Calu3 (cell line): Measurements from ENCODE around the gene CXCL17. TPM values are rescaled to one million over a fixed set of nuclear protein-coding genes. Genes with fewer than 3 reads are reported as not detected.

Experiments used
- BruUV-seq: library from RNA; stranded (reverse); fragments of 400-500 nt; replicated peaks from 2 replicates; lab custom pipeline; 2021; lab: Mats Ljungman, UMichigan
- CTCF ChIA-PET: fragments of 300-600 bp; sonication (Branson Sonifier 250); formaldehyde crosslinking; loops from one replicate; lab custom pipeline; 2022; ENCODE audit warnings: antibody characterized with exemption; lab: Charles Lee
- DNase-seq: peaks from one replicate; pipeline ENCODE4 v3.0.0; 2022
- H3K27ac Mint-ChIP-seq: one replicate; pipeline ENCODE4 v1.8.0; 2022; ENCODE audit warnings: mixed read lengths; ENCODE audit not compliant: unreplicated experiment
- H3K27me3 Mint-ChIP-seq: one replicate; pipeline ENCODE4 v1.8.0; 2022; ENCODE audit warnings: mixed read lengths; ENCODE audit not compliant: unreplicated experiment
- H3K36me3 Mint-ChIP-seq: one replicate; pipeline ENCODE4 v1.8.0; 2022; ENCODE audit warnings: mild to moderate bottlenecking, moderate library complexity, mixed read lengths; ENCODE audit not compliant: insufficient read depth, unreplicated experiment
- H3K4me1 Mint-ChIP-seq: one replicate; pipeline ENCODE4 v1.8.0; 2022; ENCODE audit warnings: mild to moderate bottlenecking, low read depth, mixed read lengths; ENCODE audit not compliant: unreplicated experiment
- H3K4me3 Mint-ChIP-seq: one replicate; pipeline ENCODE4 v1.8.0; 2022; ENCODE audit warnings: mild to moderate bottlenecking, low read depth, moderate library complexity, mixed read lengths; ENCODE audit not compliant: unreplicated experiment
- H3K9me3 Mint-ChIP-seq: one replicate; pipeline ENCODE4 v1.8.0; 2022; ENCODE audit warnings: low read depth, mixed read lengths; ENCODE audit not compliant: unreplicated experiment
- intact Hi-C: fragments of 100-400 bp; cut with micrococcal nuclease; formaldehyde crosslinking; loops from one replicate; pipeline ENCODE4 v1.10.0; 2022; ENCODE audit not compliant: unreplicated experiment
- total RNA-seq: library from RNA; stranded (reverse); gene quantifications from 2 replicates; pipeline ENCODE4 v1.2.3, GENCODE V29; 2022
- TF ChIP-seq, protein P1 (sequence below): fragments of 200-600 bp; IDR thresholded peaks from one replicate; pipeline ENCODE4 v1.8.0; 2022; ENCODE audit warnings: antibody characterized with exemption; ENCODE audit not compliant: unreplicated experiment

CXCL17 gene
- total RNA-seq, 1 experiment from 2014 or later, result 4.0 TPM

DNA sequence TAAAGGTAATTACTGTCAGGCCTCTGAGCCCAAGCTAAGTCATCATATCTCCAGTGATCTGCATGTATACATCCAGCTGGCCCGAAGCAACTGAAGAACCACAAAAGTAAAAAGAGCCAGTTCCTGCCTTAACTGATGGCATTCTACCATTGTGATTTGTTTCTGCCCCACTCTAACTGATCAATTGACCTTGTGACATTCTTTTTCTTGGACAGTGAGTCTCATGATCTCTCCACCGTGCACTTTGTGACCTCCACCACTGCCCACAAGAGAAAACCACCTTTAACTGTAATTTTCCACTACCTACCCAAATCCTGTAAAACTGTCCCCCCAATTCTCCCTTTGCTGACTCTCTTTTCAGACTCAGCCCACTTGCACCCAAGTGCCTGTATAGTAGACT is 17.2 kb upstream of the CXCL17 start:
- intact Hi-C loops, result loop anchor here (5.0 kb wide), 1 partner anchor 37 kb away; no protein-coding TSS in a partner anchor
- BruUV-seq, result no TSS peak
- H3K36me3 Mint-ChIP-seq, result no peaks in the 10 kb centered on the region

DNA sequence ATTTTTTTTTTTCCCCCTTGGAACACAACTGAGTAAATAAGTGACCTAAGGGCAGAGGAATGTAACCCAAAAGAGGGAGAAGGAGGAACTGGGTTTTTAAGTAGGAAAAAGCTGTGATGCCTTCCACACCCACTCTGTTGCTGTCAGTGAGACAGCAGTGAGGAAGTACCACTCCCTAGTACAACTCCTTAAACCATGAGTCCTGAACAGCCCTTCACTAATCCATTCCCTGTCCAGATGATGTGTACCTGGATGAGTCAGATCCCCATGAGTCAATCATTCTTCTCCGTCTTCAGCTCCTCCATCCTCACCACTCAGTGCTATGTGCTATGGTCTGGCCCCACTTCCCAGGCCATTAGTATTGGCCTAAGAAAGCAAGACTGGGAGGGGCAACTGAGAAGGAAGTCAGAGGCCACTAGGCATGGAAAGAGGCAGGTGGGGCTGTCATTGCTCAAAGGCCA is 12.9 kb upstream of the CXCL17 start:
- no peaks in the 10 kb centered on the region for H3K36me3 Mint-ChIP-seq
- H3K27me3 Mint-ChIP-seq, result no peaks in the 10 kb centered on the region
- CTCF ChIA-PET, result interaction anchor here (0.5 to 3.1 kb wide), 9 partner anchors 9 to 482 kb away, joined by 3 to 22 read pairs (median 5); partner anchors contain the start of gene CEACAM1
- TF ChIP-seq, protein P1, sequence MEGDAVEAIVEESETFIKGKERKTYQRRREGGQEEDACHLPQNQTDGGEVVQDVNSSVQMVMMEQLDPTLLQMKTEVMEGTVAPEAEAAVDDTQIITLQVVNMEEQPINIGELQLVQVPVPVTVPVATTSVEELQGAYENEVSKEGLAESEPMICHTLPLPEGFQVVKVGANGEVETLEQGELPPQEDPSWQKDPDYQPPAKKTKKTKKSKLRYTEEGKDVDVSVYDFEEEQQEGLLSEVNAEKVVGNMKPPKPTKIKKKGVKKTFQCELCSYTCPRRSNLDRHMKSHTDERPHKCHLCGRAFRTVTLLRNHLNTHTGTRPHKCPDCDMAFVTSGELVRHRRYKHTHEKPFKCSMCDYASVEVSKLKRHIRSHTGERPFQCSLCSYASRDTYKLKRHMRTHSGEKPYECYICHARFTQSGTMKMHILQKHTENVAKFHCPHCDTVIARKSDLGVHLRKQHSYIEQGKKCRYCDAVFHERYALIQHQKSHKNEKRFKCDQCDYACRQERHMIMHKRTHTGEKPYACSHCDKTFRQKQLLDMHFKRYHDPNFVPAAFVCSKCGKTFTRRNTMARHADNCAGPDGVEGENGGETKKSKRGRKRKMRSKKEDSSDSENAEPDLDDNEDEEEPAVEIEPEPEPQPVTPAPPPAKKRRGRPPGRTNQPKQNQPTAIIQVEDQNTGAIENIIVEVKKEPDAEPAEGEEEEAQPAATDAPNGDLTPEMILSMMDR, result no peak
- H3K9me3 Mint-ChIP-seq, result peaks cover 3% of the 10 kb centered on the region
- peak overlapping the region; percentile 82 for H3K27ac Mint-ChIP-seq
- intact Hi-C loops, result loop anchor here (1.0 kb wide), 1 partner anchor 73 kb away; the partner anchor contains the start of gene CEACAM1
- no TSS peak for BruUV-seq
- H3K4me3 Mint-ChIP-seq, result no peak overlapping the region
- H3K4me1 Mint-ChIP-seq, result peaks cover 46% of the 10 kb centered on the region
- peak; percentile 82 for DNase-seq

More for the DNA sequence above, 17.2 kb upstream of the CXCL17 start:
- Mint-ChIP-seq H3K4me1 (peaks cover 52% of the 10 kb centered on the region), H3K27me3 (no peaks in the 10 kb centered on the region), H3K27ac (peak overlapping the region; percentile 0), H3K4me3 (no peak overlapping the region), H3K9me3 (peaks cover 3% of the 10 kb centered on the region)
- CTCF ChIA-PET, result interaction anchor here (0.7 to 1.0 kb wide), 2 partner anchors 24 to 69 kb away, joined by 3 read pairs; no protein-coding TSS in a partner anchor
- TF ChIP-seq, protein P1, result no peak
- no peak for DNase-seq

DNA sequence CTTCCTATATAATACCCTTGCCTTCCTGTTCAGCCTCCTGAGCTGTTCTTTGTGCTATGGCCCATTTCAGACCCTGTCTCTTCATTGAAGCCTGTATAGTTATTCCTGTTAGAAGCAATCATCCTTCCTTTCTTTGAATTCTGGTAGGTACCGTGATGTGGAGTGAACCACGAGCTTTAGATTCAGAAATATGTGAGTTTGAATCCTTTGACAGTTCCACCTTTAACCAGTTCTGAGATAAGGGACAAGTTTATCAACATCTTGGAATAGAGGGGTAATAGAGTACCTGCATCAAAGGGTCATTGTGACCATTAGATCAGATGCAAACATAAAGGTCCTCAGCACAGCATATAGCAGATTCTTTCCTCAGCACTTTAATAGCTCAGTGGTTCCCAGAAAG is 12.3 kb upstream of the CXCL17 start:
- H3K4me3 Mint-ChIP-seq, result no peak overlapping the region
- no peak for DNase-seq
- no peaks in the 10 kb centered on the region for H3K27me3 Mint-ChIP-seq
- H3K27ac Mint-ChIP-seq, result peak overlapping the region; percentile 82
- TF ChIP-seq, protein P1, result no peak
- intact Hi-C loops, result loop anchor here (1.0 kb wide), 1 partner anchor 73 kb away; the partner anchor contains the start of gene CEACAM1
- H3K36me3 Mint-ChIP-seq, result no peaks in the 10 kb centered on the region
- CTCF ChIA-PET, result interaction anchor here (0.5 to 3.1 kb wide), 6 partner anchors 14 to 483 kb away, joined by 3 to 22 read pairs (median 6); partner anchors contain the start of gene CEACAM1
- BruUV-seq, result no TSS peak
- peaks cover 1% of the 10 kb centered on the region for H3K9me3 Mint-ChIP-seq
- peaks cover 40% of the 10 kb centered on the region for H3K4me1 Mint-ChIP-seq

DNA sequence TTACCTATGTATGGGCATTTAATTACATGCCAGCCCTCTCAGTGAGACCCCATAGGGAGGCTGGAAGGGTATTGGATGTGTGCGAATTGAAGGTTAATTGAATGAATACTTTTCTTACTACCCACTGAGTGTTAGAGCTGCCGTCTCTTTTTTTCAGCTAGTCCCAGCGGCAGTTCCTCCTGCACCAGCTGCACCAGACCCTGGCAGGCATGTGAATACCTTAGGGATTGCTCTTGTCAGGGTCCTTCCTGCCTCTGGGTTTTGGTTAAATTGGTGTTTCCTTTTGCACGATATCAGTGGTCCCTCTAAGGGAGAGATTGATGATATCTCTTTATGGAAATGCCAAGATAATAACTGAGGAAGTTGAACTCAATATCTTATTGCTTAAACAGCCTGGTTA is 9.8 kb upstream of the CXCL17 start:
- peaks cover 34% of the 10 kb centered on the region for H3K4me1 Mint-ChIP-seq
- no peaks in the 10 kb centered on the region for H3K9me3 Mint-ChIP-seq
- no TSS peak for BruUV-seq
- CTCF ChIA-PET, result interaction anchor here (0.7 to 3.9 kb wide), 3 partner anchors 11 to 435 kb away, joined by 3 to 65 read pairs (median 25); partner anchors contain the start of genes CEACAM1 and CXCL17
- no peak overlapping the region for H3K27ac Mint-ChIP-seq
- H3K36me3 Mint-ChIP-seq, result no peaks in the 10 kb centered on the region
- H3K4me3 Mint-ChIP-seq, result no peak overlapping the region
- TF ChIP-seq, protein P1, result no peak
- no peak for DNase-seq
- no peaks in the 10 kb centered on the region for H3K27me3 Mint-ChIP-seq
- intact Hi-C loops, result no loop called here
